Transverse colon (tissue), 4 donors: ENCODE data around the gene SMCR8.

Experiments
- CTCF ChIP-seq, 5 experiments: fragments of 200-600 bp in 3 of 5; fragments of 450-650 bp in 2 of 5; sonication (generic) in 3 of 5; IDR thresholded peaks; 1 replicate in 2 of 5; 2 replicates in 3 of 5; pipeline ENCODE4 v1.5.1; 2016 to 2017; ENCODE audit warnings: antibody characterized with exemption in 5 of 5, inconsistent platforms in 3 of 5, mild to moderate bottlenecking in 2 of 5, moderate library complexity in 1 of 5
- EP300 ChIP-seq: sonication (generic); formaldehyde crosslinking; IDR thresholded peaks from one replicate; pipeline ENCODE4 v1.6.1; 2017; ENCODE audit warnings: antibody characterized with exemption, low read depth
- POLR2A ChIP-seq: fragments of 450-650 bp; IDR thresholded peaks from one replicate; pipeline ENCODE4 v1.6.1; 2016; ENCODE audit warnings: antibody characterized with exemption, mild to moderate bottlenecking, moderate library complexity
- POLR2AphosphoS5 ChIP-seq, 3 donors: sonication (generic); formaldehyde crosslinking; IDR thresholded peaks; one replicate each; pipeline ENCODE4 v1.6.1; 2016; ENCODE audit warnings: antibody characterized with exemption in 3 of 3

DNA sequence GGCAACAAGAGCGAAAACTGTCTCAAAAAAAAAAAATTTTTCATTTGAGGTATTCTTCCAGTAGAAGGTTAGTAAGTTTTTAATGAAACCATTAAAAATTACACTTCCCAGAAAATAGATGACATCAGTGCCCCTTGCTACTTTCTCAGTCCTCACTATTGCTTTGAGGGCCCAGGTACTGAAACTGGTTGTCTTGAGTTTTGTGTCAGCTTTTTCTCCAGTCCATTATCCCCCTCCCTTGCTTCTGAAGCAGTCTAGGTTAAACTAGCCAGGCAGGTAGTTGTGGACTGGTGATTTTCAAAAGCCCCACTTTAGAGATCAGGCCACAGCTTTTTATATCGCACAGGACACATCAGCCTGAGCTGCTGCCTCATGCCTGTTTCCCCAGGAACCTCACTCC lies 10.9 kb downstream of the SMCR8 start:
- TF ChIP-seq CTCF (IDR thresholded peaks at IDR 0.05) (no peak), POLR2AphosphoS5 (IDR thresholded peaks at IDR 0.05) (no peak), POLR2A (no peak), EP300 (no peak)
